PFSK-1 (cell line): ENCODE measurements around the gene CNTN4.

Experiments
- FOXP2 ChIP-seq: optimal IDR thresholded peaks from 2 replicates; pipeline ENCODE3; 2011; ENCODE audit warnings: borderline replicate concordance, control low read depth, inconsistent platforms; ENCODE audit not compliant: insufficient read depth; ENCODE audit errors: extremely low read length, extremely low read depth
- POLR2AphosphoS5 ChIP-seq: IDR thresholded peaks from 2 replicates; pipeline ENCODE4 v1.6.1; 2012; ENCODE audit warnings: low read depth, mild to moderate bottlenecking, control low read depth, low read length, moderate library complexity
- SIN3A ChIP-seq: IDR thresholded peaks from 2 replicates; pipeline ENCODE4 v1.6.1; 2012; ENCODE audit warnings: mild to moderate bottlenecking, low read length, moderate library complexity, borderline replicate concordance; ENCODE audit not compliant: insufficient read depth
- TAF1 ChIP-seq: IDR thresholded peaks from 2 replicates; pipeline ENCODE4 v1.6.1; 2012; ENCODE audit warnings: low read length, control low read depth, borderline replicate concordance; ENCODE audit not compliant: insufficient read depth
- TF ChIP-seq, protein P1 (sequence below), 2 experiments: IDR thresholded peaks; 2 replicates each; pipeline versions ENCODE4 v1.6.1 to v1.8.0; 2011 to 2012; ENCODE audit warnings: low read depth in 2 of 2, low read length in 2 of 2, control low read depth in 1 of 2, inconsistent platforms in 1 of 2, mild to moderate bottlenecking in 1 of 2, moderate library complexity in 1 of 2; ENCODE audit not compliant: insufficient read depth in 1 of 2

CNTN4 gene

DNA sequence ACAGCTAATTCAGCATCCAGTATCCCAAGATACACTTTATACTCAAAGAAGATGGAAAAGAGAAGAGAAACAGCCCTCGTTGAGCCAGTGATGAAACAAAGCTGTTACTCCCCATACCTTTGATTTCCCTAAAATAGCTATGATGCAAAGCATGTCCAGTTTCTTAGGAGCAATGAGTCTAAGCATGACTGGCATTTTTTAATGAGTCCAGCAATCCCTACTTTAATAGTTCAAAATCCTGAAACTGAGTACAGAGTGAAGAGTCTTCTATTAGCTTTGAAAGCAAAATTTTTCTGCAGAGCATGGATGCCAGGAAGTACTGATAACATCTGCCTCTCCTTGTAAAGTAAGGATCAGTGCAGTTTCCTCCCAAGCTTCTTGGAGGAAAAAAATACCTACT lies 708.8 kb downstream of the CNTN4 start:
- TF ChIP-seq FOXP2 (no peak), TAF1 (no peak), SIN3A (no peak), POLR2AphosphoS5 (no peak)
- TF ChIP-seq, protein P1, sequence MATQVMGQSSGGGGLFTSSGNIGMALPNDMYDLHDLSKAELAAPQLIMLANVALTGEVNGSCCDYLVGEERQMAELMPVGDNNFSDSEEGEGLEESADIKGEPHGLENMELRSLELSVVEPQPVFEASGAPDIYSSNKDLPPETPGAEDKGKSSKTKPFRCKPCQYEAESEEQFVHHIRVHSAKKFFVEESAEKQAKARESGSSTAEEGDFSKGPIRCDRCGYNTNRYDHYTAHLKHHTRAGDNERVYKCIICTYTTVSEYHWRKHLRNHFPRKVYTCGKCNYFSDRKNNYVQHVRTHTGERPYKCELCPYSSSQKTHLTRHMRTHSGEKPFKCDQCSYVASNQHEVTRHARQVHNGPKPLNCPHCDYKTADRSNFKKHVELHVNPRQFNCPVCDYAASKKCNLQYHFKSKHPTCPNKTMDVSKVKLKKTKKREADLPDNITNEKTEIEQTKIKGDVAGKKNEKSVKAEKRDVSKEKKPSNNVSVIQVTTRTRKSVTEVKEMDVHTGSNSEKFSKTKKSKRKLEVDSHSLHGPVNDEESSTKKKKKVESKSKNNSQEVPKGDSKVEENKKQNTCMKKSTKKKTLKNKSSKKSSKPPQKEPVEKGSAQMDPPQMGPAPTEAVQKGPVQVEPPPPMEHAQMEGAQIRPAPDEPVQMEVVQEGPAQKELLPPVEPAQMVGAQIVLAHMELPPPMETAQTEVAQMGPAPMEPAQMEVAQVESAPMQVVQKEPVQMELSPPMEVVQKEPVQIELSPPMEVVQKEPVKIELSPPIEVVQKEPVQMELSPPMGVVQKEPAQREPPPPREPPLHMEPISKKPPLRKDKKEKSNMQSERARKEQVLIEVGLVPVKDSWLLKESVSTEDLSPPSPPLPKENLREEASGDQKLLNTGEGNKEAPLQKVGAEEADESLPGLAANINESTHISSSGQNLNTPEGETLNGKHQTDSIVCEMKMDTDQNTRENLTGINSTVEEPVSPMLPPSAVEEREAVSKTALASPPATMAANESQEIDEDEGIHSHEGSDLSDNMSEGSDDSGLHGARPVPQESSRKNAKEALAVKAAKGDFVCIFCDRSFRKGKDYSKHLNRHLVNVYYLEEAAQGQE (IDR thresholded peaks at IDR 0.05; ENCODE audit: insufficient read depth in 1 of 2, low read depth in 2 of 2, low read length in 2 of 2), result no peak

DNA sequence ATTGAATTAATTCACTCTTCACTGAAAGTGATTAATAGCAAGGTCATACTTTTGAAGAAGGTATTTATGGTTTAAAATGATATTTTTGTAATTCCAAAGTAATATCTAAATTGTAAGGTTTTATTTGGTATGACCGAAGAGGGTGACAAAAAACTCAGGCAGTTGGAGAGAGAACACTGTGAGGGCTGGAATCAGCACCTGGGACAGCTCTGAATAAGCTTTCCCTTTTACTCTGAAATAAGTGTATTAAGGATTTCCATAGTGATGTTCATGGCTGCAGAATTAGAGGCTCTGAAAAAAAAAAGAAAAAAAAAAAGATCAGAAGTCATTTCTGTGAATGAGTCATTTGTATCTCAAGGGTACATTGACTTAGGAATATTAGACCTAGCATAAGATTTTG lies 712.1 kb downstream of the CNTN4 start:
- no peak for TF ChIP-seq FOXP2
- no peak for TF ChIP-seq POLR2AphosphoS5
- no peak for TF ChIP-seq TAF1
- no peak for TF ChIP-seq SIN3A
- TF ChIP-seq, protein P1 (IDR thresholded peaks at IDR 0.05; ENCODE audit: insufficient read depth in 1 of 2, low read depth in 2 of 2, low read length in 2 of 2), result peak; percentile 88 to 93

DNA sequence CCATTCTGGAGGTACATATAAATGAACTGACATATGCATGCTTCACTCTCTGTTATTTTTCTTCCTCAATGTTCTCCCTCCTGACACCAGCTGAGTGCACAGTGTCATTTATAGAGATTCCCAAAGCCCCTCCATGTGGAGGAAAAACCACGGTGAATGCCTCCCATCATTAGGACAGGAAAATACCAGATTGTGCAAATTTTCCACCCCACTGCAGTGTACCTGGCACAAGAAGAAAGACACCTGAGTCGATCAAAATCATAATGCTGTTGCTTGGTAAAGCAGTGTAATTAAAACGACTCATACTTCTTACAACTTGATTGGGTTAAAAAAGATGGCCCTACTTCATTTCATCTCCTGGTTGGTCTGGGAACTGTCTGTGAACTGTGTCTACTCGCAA lies 720.9 kb downstream of the CNTN4 start:
- TF ChIP-seq FOXP2 (no peak), POLR2AphosphoS5 (no peak), SIN3A (no peak), TAF1 (no peak)
- TF ChIP-seq, protein P1 (IDR thresholded peaks at IDR 0.05; ENCODE audit: insufficient read depth in 1 of 2, low read depth in 2 of 2, low read length in 2 of 2), result no peak

DNA sequence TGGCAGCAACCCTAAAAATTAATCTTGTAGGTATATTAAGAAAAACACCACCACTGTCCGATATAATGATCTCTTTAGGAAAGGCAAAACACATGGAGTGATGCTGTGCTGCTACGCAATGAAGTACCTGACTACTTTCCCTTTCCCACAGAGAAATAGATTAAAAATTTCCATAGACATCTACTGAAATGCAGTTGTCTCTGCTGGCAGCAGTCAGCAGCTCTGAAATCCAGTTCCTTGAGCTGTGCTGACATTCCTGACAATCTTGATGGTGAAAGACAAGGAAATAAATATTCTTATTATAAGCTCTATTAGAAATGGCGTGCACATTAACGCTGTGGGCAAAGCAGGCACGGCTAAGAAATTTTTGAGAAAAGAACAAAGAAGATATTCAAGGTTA lies 723.9 kb downstream of the CNTN4 start:
- TF ChIP-seq, protein P1 (IDR thresholded peaks at IDR 0.05; ENCODE audit: insufficient read depth in 1 of 2, low read depth in 2 of 2, low read length in 2 of 2), result no peak
- TF ChIP-seq POLR2AphosphoS5, result no peak
- TF ChIP-seq SIN3A, result no peak
- TF ChIP-seq TAF1, result no peak
- TF ChIP-seq FOXP2, result no peak

DNA sequence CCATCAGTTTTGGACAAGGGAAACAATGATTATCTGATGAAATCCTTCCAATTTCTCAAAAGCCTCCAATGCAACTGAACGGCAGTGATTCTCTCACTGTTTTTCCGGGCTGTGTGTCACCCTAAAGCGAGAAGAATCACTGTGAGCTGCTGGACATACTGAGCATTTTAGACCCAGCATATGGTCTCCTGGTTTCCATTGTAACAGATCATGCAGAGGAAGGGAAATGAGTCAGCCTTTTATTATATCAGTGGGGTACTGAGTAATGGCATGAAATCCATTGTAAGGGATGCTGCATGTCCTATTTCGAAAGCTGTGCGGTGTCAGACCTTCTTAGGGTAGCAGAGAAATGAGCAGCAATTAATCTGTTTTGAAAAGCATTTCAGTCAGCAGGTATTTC lies 724.4 kb downstream of the CNTN4 start:
- TF ChIP-seq TAF1 (no peak), FOXP2 (no peak), POLR2AphosphoS5 (no peak), SIN3A (no peak)
- TF ChIP-seq, protein P1 (IDR thresholded peaks at IDR 0.05; ENCODE audit: insufficient read depth in 1 of 2, low read depth in 2 of 2, low read length in 2 of 2), result no peak
